Upper lobe of left lung (tissue), 4 donors: ENCODE measurements around the gene C2orf80.

Experiments used
- POLR2AphosphoS5 ChIP-seq, 2 donors: sonication (generic); formaldehyde crosslinking; IDR thresholded peaks; one replicate each; pipeline ENCODE4 v1.5.1; 2017; ENCODE audit warnings: antibody characterized with exemption in 2 of 2
- TF ChIP-seq, protein P1 (sequence below), 6 experiments: fragments of 450-650 bp in 4 of 6; fragments of 200-600 bp in 2 of 6; sonication (generic) in 2 of 6; IDR thresholded peaks; one replicate each; pipeline ENCODE4 v1.5.1; 2016 to 2019; ENCODE audit warnings: antibody characterized with exemption in 6 of 6

GRCh38 chr2:208235860-208236259, 46.0 kb upstream of the C2orf80 start:
- TF ChIP-seq, protein P1, sequence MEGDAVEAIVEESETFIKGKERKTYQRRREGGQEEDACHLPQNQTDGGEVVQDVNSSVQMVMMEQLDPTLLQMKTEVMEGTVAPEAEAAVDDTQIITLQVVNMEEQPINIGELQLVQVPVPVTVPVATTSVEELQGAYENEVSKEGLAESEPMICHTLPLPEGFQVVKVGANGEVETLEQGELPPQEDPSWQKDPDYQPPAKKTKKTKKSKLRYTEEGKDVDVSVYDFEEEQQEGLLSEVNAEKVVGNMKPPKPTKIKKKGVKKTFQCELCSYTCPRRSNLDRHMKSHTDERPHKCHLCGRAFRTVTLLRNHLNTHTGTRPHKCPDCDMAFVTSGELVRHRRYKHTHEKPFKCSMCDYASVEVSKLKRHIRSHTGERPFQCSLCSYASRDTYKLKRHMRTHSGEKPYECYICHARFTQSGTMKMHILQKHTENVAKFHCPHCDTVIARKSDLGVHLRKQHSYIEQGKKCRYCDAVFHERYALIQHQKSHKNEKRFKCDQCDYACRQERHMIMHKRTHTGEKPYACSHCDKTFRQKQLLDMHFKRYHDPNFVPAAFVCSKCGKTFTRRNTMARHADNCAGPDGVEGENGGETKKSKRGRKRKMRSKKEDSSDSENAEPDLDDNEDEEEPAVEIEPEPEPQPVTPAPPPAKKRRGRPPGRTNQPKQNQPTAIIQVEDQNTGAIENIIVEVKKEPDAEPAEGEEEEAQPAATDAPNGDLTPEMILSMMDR (IDR thresholded peaks at IDR 0.05), result no peak
- TF ChIP-seq POLR2AphosphoS5 (IDR thresholded peaks at IDR 0.05), result no peak
